Right lobe of liver (tissue), 4 donors: ENCODE measurements around the gene FAAH.

Experiments
- POLR2A ChIP-seq: fragments of 450-650 bp; IDR thresholded peaks from one replicate; pipeline ENCODE4 v1.6.1; 2017; ENCODE audit warnings: antibody characterized with exemption, mild to moderate bottlenecking
- TF ChIP-seq, protein P1 (sequence below), 4 donors: fragments of 200-600 bp in 3 of 4; fragments of 450-650 bp in 1 of 4; IDR thresholded peaks; one replicate each; pipeline versions ENCODE4 v1.5.1 to v1.8.0; 2016 to 2022; ENCODE audit warnings: antibody characterized with exemption in 4 of 4, mild to moderate bottlenecking in 2 of 4
- donor health status: DM: no; HTN: no; CAD: no.
- donor health status: DM: no; HTN: no; CAD: no.
- donor health status: DM: no; HTN: yes; CAD: no.

DNA sequence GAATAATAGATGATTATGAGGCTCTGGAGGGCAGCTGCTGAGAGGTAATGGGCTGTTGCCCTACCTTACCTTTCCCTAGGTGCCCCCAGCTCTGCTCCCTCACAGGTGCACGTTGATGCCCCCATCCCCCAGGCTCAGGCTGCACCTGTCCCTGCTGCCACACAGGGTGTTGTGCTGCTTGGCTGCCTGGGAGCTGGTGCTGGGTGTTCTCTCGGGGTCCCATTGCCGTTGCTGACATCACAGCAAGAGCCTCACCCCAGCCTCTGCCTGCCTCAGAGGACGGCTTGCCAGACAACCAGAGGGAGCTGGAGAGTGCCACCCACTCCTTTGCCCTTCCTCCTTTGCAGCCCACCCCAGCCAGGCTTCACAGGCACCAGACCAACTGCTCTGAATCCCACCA is 64.1 kb downstream of the FAAH start:
- TF ChIP-seq, protein P1, sequence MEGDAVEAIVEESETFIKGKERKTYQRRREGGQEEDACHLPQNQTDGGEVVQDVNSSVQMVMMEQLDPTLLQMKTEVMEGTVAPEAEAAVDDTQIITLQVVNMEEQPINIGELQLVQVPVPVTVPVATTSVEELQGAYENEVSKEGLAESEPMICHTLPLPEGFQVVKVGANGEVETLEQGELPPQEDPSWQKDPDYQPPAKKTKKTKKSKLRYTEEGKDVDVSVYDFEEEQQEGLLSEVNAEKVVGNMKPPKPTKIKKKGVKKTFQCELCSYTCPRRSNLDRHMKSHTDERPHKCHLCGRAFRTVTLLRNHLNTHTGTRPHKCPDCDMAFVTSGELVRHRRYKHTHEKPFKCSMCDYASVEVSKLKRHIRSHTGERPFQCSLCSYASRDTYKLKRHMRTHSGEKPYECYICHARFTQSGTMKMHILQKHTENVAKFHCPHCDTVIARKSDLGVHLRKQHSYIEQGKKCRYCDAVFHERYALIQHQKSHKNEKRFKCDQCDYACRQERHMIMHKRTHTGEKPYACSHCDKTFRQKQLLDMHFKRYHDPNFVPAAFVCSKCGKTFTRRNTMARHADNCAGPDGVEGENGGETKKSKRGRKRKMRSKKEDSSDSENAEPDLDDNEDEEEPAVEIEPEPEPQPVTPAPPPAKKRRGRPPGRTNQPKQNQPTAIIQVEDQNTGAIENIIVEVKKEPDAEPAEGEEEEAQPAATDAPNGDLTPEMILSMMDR (IDR thresholded peaks at IDR 0.05), result no peak
- no peak for TF ChIP-seq POLR2A
